Peyer's patch (tissue), 4 donors: ENCODE measurements around the gene SCCPDH.

ENCODE experiments used
- POLR2A ChIP-seq, 2 donors: fragments of 450-650 bp; IDR thresholded peaks; one replicate each; pipeline ENCODE4 v1.5.1; 2017; ENCODE audit warnings: antibody characterized with exemption in 2 of 2, mild to moderate bottlenecking in 2 of 2, moderate library complexity in 2 of 2
- TF ChIP-seq, protein P1 (sequence below), 6 experiments: fragments of 450-650 bp in 4 of 6; fragments of 200-600 bp in 2 of 6; sonication (generic) in 1 of 6; IDR thresholded peaks; one replicate each; pipeline ENCODE4 v1.5.1; 2017 to 2019; ENCODE audit warnings: antibody characterized with exemption in 6 of 6, mild to moderate bottlenecking in 3 of 6, moderate library complexity in 1 of 6

DNA sequence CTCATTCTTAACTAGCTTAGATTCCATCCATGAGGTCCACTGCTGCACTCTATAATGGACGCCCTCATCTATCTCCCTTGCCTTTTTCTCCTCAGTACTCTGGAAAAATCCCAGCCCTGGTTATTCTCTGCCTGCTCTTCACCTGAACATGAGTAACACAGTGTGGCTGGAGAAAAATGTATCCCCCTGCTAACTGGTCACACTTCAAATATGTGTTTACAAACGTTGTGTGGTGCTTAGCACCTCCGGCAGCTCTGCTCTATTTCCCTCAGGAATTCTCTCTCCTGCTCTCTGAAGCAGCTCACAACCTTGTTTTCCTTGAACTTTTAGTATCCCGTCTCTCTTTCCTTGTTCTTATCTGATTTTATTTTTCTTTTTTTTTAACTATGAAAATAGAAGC lies 4.1 kb downstream of the SCCPDH start:
- TF ChIP-seq, protein P1, sequence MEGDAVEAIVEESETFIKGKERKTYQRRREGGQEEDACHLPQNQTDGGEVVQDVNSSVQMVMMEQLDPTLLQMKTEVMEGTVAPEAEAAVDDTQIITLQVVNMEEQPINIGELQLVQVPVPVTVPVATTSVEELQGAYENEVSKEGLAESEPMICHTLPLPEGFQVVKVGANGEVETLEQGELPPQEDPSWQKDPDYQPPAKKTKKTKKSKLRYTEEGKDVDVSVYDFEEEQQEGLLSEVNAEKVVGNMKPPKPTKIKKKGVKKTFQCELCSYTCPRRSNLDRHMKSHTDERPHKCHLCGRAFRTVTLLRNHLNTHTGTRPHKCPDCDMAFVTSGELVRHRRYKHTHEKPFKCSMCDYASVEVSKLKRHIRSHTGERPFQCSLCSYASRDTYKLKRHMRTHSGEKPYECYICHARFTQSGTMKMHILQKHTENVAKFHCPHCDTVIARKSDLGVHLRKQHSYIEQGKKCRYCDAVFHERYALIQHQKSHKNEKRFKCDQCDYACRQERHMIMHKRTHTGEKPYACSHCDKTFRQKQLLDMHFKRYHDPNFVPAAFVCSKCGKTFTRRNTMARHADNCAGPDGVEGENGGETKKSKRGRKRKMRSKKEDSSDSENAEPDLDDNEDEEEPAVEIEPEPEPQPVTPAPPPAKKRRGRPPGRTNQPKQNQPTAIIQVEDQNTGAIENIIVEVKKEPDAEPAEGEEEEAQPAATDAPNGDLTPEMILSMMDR (IDR thresholded peaks at IDR 0.05) = no peak
- no peak for TF ChIP-seq POLR2A (IDR thresholded peaks at IDR 0.05)
